ENCODE measurements around the gene QRICH1.

GRCh38 chr3:49034650-49035049, 59.2 kb downstream of the QRICH1 start:
- TF ChIP-seq CTCF (IDR thresholded peaks at IDR 0.05) (no peak), POLR2A (IDR thresholded peaks at IDR 0.05) (no peak)

Data from breast epithelium (tissue), 3 donors.